ENCODE measurements around the gene SCYGR6.

DNA sequence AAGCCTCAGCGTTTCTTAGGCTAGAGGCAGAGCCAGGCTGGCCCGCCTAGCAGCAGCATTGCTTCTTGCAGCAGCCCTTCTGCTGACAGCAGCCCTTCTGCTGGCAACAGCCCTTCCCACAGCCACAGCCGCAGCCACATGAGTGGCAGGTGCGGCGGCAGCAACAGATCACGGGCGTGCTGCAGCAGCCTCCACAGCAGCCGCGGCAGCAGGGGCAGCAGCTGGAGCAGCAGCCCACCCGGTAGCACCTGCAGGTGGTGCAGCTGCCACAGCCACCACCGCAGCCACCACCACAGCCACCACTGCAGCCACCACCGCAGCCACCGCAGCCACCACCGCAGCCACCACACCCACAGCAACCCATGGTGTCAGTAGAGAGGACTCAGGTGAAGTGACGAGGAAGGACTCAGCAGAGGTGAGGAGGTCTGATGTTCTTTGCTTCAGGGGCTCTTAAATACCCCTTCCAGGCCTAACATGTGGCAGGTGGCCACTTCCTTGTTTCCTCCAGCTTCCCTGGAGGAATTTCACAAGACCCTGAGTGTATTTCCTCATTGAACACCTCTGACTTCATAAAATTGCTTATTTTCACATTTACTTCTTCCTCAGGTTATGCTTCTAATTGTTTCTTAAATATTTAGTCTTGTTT, at the start of gene SCYGR6:
- TF ChIP-seq POLR2A (IDR thresholded peaks at IDR 0.05): no peak
- TF ChIP-seq EP300 (IDR thresholded peaks at IDR 0.05): no peak
